Nephron progenitor cell (in vitro differentiated cells): ENCODE results near the gene TMPRSS2.
A peak's percentile ranks its signal among the peaks of the same experiment; 100 is the strongest.
"Not testable (repeated sequence)": the region's sequence is repeated elsewhere in the genome, so short reads cannot be mapped to it uniquely, and the experiment has no call there.

ENCODE experiments used
- DNase-seq: peaks from one replicate; pipeline ENCODE4 v3.0.0; 2021
- H3K27ac Mint-ChIP-seq: 2 replicates; pipeline ENCODE4 v1.8.0; 2021; ENCODE audit warnings: mild to moderate bottlenecking, moderate library complexity, mixed read lengths
- H3K27me3 Mint-ChIP-seq: 2 replicates; pipeline ENCODE4 v1.8.0; 2021; ENCODE audit warnings: mild to moderate bottlenecking, low read depth, mixed read lengths; ENCODE audit not compliant: poor library complexity
- H3K36me3 Mint-ChIP-seq: 2 replicates; pipeline ENCODE4 v1.8.0; 2021; ENCODE audit warnings: low read depth, mixed read lengths
- H3K4me1 Mint-ChIP-seq: 2 replicates; pipeline ENCODE4 v1.8.0; 2021; ENCODE audit warnings: mixed read lengths
- H3K4me3 Mint-ChIP-seq: 2 replicates; pipeline ENCODE4 v1.8.0; 2021; ENCODE audit warnings: mild to moderate bottlenecking, moderate library complexity, mixed read lengths
- H3K9me3 Mint-ChIP-seq: 2 replicates; pipeline ENCODE4 v1.8.0; 2021; ENCODE audit warnings: mild to moderate bottlenecking, moderate library complexity, mixed read lengths
- CTCF ChIP-seq: fragments of 200-600 bp; sonication (generic); IDR thresholded peaks from 2 replicates; pipeline ENCODE4 v1.5.0; 2021; ENCODE audit warnings: antibody characterized with exemption

TMPRSS2 gene

GRCh38 chr21:41428311-41428710 lies 79.6 kb downstream of the TMPRSS2 start:
- no peaks in the 10 kb centered on the region for H3K36me3 Mint-ChIP-seq
- no peaks in the 10 kb centered on the region for H3K4me1 Mint-ChIP-seq
- H3K9me3 Mint-ChIP-seq = no peaks in the 10 kb centered on the region
- H3K27ac Mint-ChIP-seq = no peak overlapping the region
- no peak for DNase-seq
- TF ChIP-seq CTCF = no peak
- no peak overlapping the region for H3K4me3 Mint-ChIP-seq
- H3K27me3 Mint-ChIP-seq = peaks cover 76% of the 10 kb centered on the region

GRCh38 chr21:41427556-41427955 lies 80.4 kb downstream of the TMPRSS2 start:
- Mint-ChIP-seq H3K4me1 (no peaks in the 10 kb centered on the region), H3K36me3 (no peaks in the 10 kb centered on the region), H3K27me3 (peaks cover 80% of the 10 kb centered on the region), H3K4me3 (no peak overlapping the region), H3K9me3 (no peaks in the 10 kb centered on the region), H3K27ac (no peak overlapping the region)
- no peak for TF ChIP-seq CTCF
- DNase-seq = no peak

GRCh38 chr21:41426676-41427404 lies 81.1 kb downstream of the TMPRSS2 start:
- Mint-ChIP-seq H3K9me3 (no peaks in the 10 kb centered on the region), H3K4me1 (peaks cover under 1% of the 10 kb centered on the region), H3K27ac (no peak overlapping the region), H3K36me3 (no peaks in the 10 kb centered on the region), H3K27me3 (peaks cover 76% of the 10 kb centered on the region), H3K4me3 (peak overlapping the region; percentile 47)
- no peak for DNase-seq
- TF ChIP-seq CTCF = no peak

GRCh38 chr21:41425954-41426675 lies 81.8 kb downstream of the TMPRSS2 start, which contains the start of gene MX1:
MX1 (plus strand) TSS chr21:41426239; CDS start chr21:41432071, 5,832 bp downstream.
- Mint-ChIP-seq H3K4me3 (peak within 1 kb of the TSS; percentile 76), H3K4me1 (peaks cover 5% of the 10 kb centered on the region), H3K36me3 (no peaks in the 10 kb centered on the region), H3K27ac (no peak within 1 kb of the TSS), H3K27me3 (peaks cover 79% of the 10 kb centered on the region), H3K9me3 (no peaks in the 10 kb centered on the region)
- DNase-seq = peak; percentile 44
- no peak for TF ChIP-seq CTCF

GRCh38 chr21:41425588-41425953 lies 82.4 kb downstream of the TMPRSS2 start:
- no peak for DNase-seq
- TF ChIP-seq CTCF = no peak
- Mint-ChIP-seq H3K27ac (no peak overlapping the region), H3K9me3 (no peaks in the 10 kb centered on the region), H3K27me3 (peaks cover 78% of the 10 kb centered on the region), H3K36me3 (no peaks in the 10 kb centered on the region), H3K4me3 (peak overlapping the region; percentile 76), H3K4me1 (peaks cover 11% of the 10 kb centered on the region)

GRCh38 chr21:41423305-41423636 lies 84.7 kb downstream of the TMPRSS2 start:
- not testable (repeated sequence) for H3K9me3 Mint-ChIP-seq, H3K27ac Mint-ChIP-seq, H3K4me3 Mint-ChIP-seq, H3K36me3 Mint-ChIP-seq, DNase-seq
- H3K27me3 Mint-ChIP-seq = peaks cover 60% of the 10 kb centered on the region
- peaks cover 13% of the 10 kb centered on the region for H3K4me1 Mint-ChIP-seq
